K562 (cell line): ENCODE results near the gene LSM8. TPM values are rescaled to one million over a fixed set of nuclear protein-coding genes. Genes with fewer than 3 reads are reported as not detected.
A peak's percentile ranks its signal among the peaks of the same experiment; 100 is the strongest.

ENCODE experiments used
- ADNP ChIP-seq: fragments of 200-800 bp; sonication (Bioruptor generic); IDR thresholded peaks from 2 replicates; pipeline ENCODE4 v1.6.1; 2016; ENCODE audit warnings: missing genetic modification characterization, missing compliant biosample characterization
- HINFP ChIP-seq: fragments of 450-650 bp; conservative IDR thresholded peaks from 2 replicates; pipeline ENCODE4 v1.6.1; 2016; ENCODE audit warnings: missing genetic modification characterization, low read depth, mild to moderate bottlenecking, control low read depth, missing compliant biosample characterization
- LEF1 ChIP-seq: fragments of 450-650 bp; IDR thresholded peaks from 2 replicates; pipeline ENCODE4 v1.6.1; 2016; ENCODE audit warnings: mild to moderate bottlenecking
- MTF1 ChIP-seq: fragments of 250-450 bp; sonication (Bioruptor Pico); IDR thresholded peaks from 2 replicates; pipeline ENCODE4 v1.9.0; 2021; ENCODE audit warnings: moderate library complexity, mild to moderate bottlenecking, inconsistent platforms, borderline replicate concordance
- NELFE ChIP-seq: IDR thresholded peaks from 2 replicates; pipeline ENCODE4 v1.6.1; 2011; ENCODE audit warnings: mild to moderate bottlenecking; ENCODE audit not compliant: insufficient read depth, insufficient read length
- PBX2 ChIP-seq, 2 experiments: IDR thresholded peaks in 1 of 2; conservative IDR thresholded peaks in 1 of 2; 2 replicates each; pipeline ENCODE4 v1.6.1; 2016; ENCODE audit warnings: low read depth in 2 of 2, mild to moderate bottlenecking in 1 of 2, missing compliant biosample characterization in 1 of 2, missing genetic modification characterization in 1 of 2, moderate library complexity in 1 of 2
- SPI1 ChIP-seq: IDR thresholded peaks from 2 replicates; pipeline ENCODE4 v1.6.1; 2011; ENCODE audit warnings: low read depth, low read length, control low read depth, borderline replicate concordance
- TCF7 ChIP-seq: sonication (generic); IDR thresholded peaks from 2 replicates; pipeline ENCODE4 v1.6.1; 2016; ENCODE audit warnings: antibody characterized with exemption, borderline replicate concordance
- TEAD4 ChIP-seq, 2 experiments: sonication (generic) in 1 of 2; formaldehyde crosslinking in 1 of 2; IDR thresholded peaks; 2 replicates each; pipeline versions ENCODE4 v1.6.1 to v1.8.0; 2012 to 2022; ENCODE audit warnings: borderline replicate concordance in 1 of 2, inconsistent platforms in 1 of 2, low read length in 1 of 2, mild to moderate bottlenecking in 1 of 2, missing genetic modification reagents in 1 of 2
- TSHZ1 ChIP-seq: fragments of 250-450 bp; sonication (Bioruptor Pico); IDR thresholded peaks from 2 replicates; pipeline ENCODE4 v1.4.0; 2020; ENCODE audit warnings: mild to moderate bottlenecking, moderate library complexity
- polyA plus RNA-seq, 8 experiments: library from polyadenylated mRNA; depleted of rRNA in 4 of 8; stranded (reverse) in 5 of 8; unstranded in 3 of 8; fragments of >200 nt; fragmentation: Nextera tagmentation in 2 of 8; fragmentation: Illumina TruSeq in 1 of 8; extraction: Ambion mirVana in 2 of 8; extraction: Trizol in 1 of 8; gene quantifications; 2 replicates each; pipeline versions ENCODE4 v1.2.1 to v1.2.3, GENCODE V29; 2011 to 2014; ENCODE audit warnings: inconsistent platforms in 1 of 8, missing spikeins in 1 of 8
- total RNA-seq, 7 experiments: library from RNA; depleted of rRNA in 6 of 7; stranded (reverse); fragments of >200 nt in 6 of 7; fragmentation: Illumina TruSeq in 2 of 7; extraction: Trizol in 2 of 7; gene quantifications; 2 replicates each; pipeline versions ENCODE4 v1.2.1 to v1.2.3, GENCODE V29; 2011 to 2021; ENCODE audit warnings: low replicate concordance in 1 of 7
- TF ChIP-seq, protein P1 (sequence below): sonication (generic); formaldehyde crosslinking; IDR thresholded peaks from 2 replicates; pipeline ENCODE4 v1.8.0; 2022; ENCODE audit warnings: mild to moderate bottlenecking, missing genetic modification reagents
- TF ChIP-seq, protein P2 (sequence below), 2 experiments: fragments of 150-350 bp in 1 of 2; IDR thresholded peaks; 2 replicates each; pipeline ENCODE4 v1.6.1; 2012 to 2016; ENCODE audit warnings: low read depth in 2 of 2, low read length in 2 of 2, mild to moderate bottlenecking in 1 of 2, moderate library complexity in 1 of 2

Gene LSM8
- total and polyA plus RNA-seq, 9 of the 15 experiments (the other 6 are each of a cell fraction or from before 2014, with no cell fraction given): 81.5 to 340 (median 180) TPM

GRCh38 chr7:118175740-118176139 lies 8.2 kb upstream of the LSM8 start (continued):
- TF ChIP-seq PBX2 (CRISPR knock-in tag; IDR thresholded peaks at IDR 0.05; ENCODE audit: low read depth) (no peak), PBX2 (tag; conservative IDR thresholded peaks at IDR 0.05; ENCODE audit: low read depth) (peak; percentile 30; the same call in 1 of the 2 replicates), TEAD4 (IDR thresholded peaks at IDR 0.05; ENCODE audit: low read length) (0 out of 2 replicates have a peak, but pooled peaks have one; percentile 10), TEAD4 (CRISPR knock-in tag; IDR thresholded peaks at IDR 0.05; ENCODE audit: borderline replicate concordance) (no peak), TCF7 (peak; percentile 52; the same call in 1 of the 2 replicates), HINFP (tag) (no peak), LEF1 (peak; percentile 74; the same call in 1 of the 2 replicates), MTF1 (no peak), ADNP (tag) (no peak), NELFE (no peak), SPI1 (0 out of 2 replicates have a peak, but pooled peaks have one; percentile 40), TSHZ1 (no peak)
- TF ChIP-seq, protein P1, sequence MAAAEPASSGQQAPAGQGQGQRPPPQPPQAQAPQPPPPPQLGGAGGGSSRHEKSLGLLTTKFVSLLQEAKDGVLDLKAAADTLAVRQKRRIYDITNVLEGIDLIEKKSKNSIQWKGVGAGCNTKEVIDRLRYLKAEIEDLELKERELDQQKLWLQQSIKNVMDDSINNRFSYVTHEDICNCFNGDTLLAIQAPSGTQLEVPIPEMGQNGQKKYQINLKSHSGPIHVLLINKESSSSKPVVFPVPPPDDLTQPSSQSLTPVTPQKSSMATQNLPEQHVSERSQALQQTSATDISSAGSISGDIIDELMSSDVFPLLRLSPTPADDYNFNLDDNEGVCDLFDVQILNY (CRISPR knock-in tag): no peak
- TF ChIP-seq, protein P2, sequence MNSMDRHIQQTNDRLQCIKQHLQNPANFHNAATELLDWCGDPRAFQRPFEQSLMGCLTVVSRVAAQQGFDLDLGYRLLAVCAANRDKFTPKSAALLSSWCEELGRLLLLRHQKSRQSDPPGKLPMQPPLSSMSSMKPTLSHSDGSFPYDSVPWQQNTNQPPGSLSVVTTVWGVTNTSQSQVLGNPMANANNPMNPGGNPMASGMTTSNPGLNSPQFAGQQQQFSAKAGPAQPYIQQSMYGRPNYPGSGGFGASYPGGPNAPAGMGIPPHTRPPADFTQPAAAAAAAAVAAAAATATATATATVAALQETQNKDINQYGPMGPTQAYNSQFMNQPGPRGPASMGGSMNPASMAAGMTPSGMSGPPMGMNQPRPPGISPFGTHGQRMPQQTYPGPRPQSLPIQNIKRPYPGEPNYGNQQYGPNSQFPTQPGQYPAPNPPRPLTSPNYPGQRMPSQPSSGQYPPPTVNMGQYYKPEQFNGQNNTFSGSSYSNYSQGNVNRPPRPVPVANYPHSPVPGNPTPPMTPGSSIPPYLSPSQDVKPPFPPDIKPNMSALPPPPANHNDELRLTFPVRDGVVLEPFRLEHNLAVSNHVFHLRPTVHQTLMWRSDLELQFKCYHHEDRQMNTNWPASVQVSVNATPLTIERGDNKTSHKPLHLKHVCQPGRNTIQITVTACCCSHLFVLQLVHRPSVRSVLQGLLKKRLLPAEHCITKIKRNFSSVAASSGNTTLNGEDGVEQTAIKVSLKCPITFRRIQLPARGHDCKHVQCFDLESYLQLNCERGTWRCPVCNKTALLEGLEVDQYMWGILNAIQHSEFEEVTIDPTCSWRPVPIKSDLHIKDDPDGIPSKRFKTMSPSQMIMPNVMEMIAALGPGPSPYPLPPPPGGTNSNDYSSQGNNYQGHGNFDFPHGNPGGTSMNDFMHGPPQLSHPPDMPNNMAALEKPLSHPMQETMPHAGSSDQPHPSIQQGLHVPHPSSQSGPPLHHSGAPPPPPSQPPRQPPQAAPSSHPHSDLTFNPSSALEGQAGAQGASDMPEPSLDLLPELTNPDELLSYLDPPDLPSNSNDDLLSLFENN (IDR thresholded peaks at IDR 0.05; ENCODE audit: low read depth in 2 of 2, low read length in 2 of 2): no peak
